ENCODE results near the gene CPAMD8. TPM values are rescaled to one million over a fixed set of nuclear protein-coding genes. Genes with fewer than 3 reads are reported as not detected.

Gene CPAMD8
- total RNA-seq, 1 donor from 2014 or later, result 54.3 TPM

- ATAC-seq, result no peak
- peaks cover 29% of the 10 kb centered on the region for H3K4me1 ChIP-seq
- no peaks in the 10 kb centered on the region for H3K36me3 ChIP-seq
- no peaks in the 10 kb centered on the region for H3K9me3 ChIP-seq
- peak overlapping the region; percentile 63 for H3K4me3 ChIP-seq
- peak overlapping the region; percentile 75 for H3K27ac ChIP-seq
- TF ChIP-seq CTCF (IDR thresholded peaks at IDR 0.05), result no peak
- no peak for DNase-seq
- intact Hi-C loops (cut with DNase I), result no loop called here
- H3K27me3 ChIP-seq (ENCODE audit: low read depth), result no peaks in the 10 kb centered on the region
Measured at GRCh38 chr19:16897856-16898161, 128.8 kb downstream of the CPAMD8 start.

GRCh38 chr19:16897029-16897855 is 129.4 kb downstream of the CPAMD8 start:
- no peaks in the 10 kb centered on the region for H3K36me3 ChIP-seq
- intact Hi-C loops (cut with DNase I), result no loop called here
- H3K27ac ChIP-seq, result peak overlapping the region; percentile 75
- DNase-seq (peak; percentile 93), ATAC-seq (peak; percentile 83 to 93)
- H3K4me1 ChIP-seq, result peaks cover 31% of the 10 kb centered on the region
- TF ChIP-seq CTCF (IDR thresholded peaks at IDR 0.05), result no peak
- H3K27me3 ChIP-seq (ENCODE audit: low read depth), result no peaks in the 10 kb centered on the region
- H3K4me3 ChIP-seq, result peak overlapping the region; percentile 63
- no peaks in the 10 kb centered on the region for H3K9me3 ChIP-seq

GRCh38 chr19:16896146-16897028 is 130.2 kb downstream of the CPAMD8 start:
- ATAC-seq (peak in 1 of 2 donors; percentile 1), DNase-seq (peak; percentile 64)
- Histone ChIP-seq H3K36me3 (no peaks in the 10 kb centered on the region), H3K27me3 (ENCODE audit: low read depth) (no peaks in the 10 kb centered on the region), H3K9me3 (no peaks in the 10 kb centered on the region), H3K27ac (peak overlapping the region; percentile 79), H3K4me3 (peak overlapping the region; percentile 62), H3K4me1 (peaks cover 31% of the 10 kb centered on the region)
- intact Hi-C loops (cut with DNase I), result no loop called here
- TF ChIP-seq CTCF (IDR thresholded peaks at IDR 0.05), result no peak

GRCh38 chr19:16895467-16896145 is 131.0 kb downstream of the CPAMD8 start:
- peak overlapping the region; percentile 62 for H3K4me3 ChIP-seq
- intact Hi-C loops (cut with DNase I), result no loop called here
- H3K36me3 ChIP-seq, result no peaks in the 10 kb centered on the region
- H3K27ac ChIP-seq, result peak overlapping the region; percentile 79
- no peaks in the 10 kb centered on the region for H3K9me3 ChIP-seq
- DNase-seq (no peak), ATAC-seq (no peak)
- TF ChIP-seq CTCF (IDR thresholded peaks at IDR 0.05), result no peak
- peaks cover 31% of the 10 kb centered on the region for H3K4me1 ChIP-seq
- no peaks in the 10 kb centered on the region for H3K27me3 ChIP-seq (ENCODE audit: low read depth)

GRCh38 chr19:16894080-16894479 is 132.5 kb downstream of the CPAMD8 start:
- Histone ChIP-seq H3K27ac (peak overlapping the region; percentile 69), H3K9me3 (no peaks in the 10 kb centered on the region), H3K27me3 (ENCODE audit: low read depth) (no peaks in the 10 kb centered on the region), H3K36me3 (no peaks in the 10 kb centered on the region), H3K4me1 (peaks cover 32% of the 10 kb centered on the region), H3K4me3 (no peak overlapping the region)
- intact Hi-C loops (cut with DNase I), result no loop called here
- no peak for TF ChIP-seq CTCF (IDR thresholded peaks at IDR 0.05)
- ATAC-seq (no peak), DNase-seq (no peak)

Measured in lower lobe of right lung (tissue), 2 donors.